HG02623 (cell line): ENCODE data around the gene ETFA.

Experiments used
- ATAC-seq: cut with Tn5 transposase; IDR thresholded peaks from one replicate; pipeline ENCODE4 v1.9.1; 2021; ENCODE audit warnings: moderate library complexity; ENCODE audit not compliant: unreplicated experiment

Gene ETFA

GRCh38 chr15:76176487-76177085, 134.7 kb downstream of the ETFA start:
- ATAC-seq = no peak

- no peak for ATAC-seq
Measured at GRCh38 chr15:76176059-76176458, 135.2 kb downstream of the ETFA start.

DNA sequence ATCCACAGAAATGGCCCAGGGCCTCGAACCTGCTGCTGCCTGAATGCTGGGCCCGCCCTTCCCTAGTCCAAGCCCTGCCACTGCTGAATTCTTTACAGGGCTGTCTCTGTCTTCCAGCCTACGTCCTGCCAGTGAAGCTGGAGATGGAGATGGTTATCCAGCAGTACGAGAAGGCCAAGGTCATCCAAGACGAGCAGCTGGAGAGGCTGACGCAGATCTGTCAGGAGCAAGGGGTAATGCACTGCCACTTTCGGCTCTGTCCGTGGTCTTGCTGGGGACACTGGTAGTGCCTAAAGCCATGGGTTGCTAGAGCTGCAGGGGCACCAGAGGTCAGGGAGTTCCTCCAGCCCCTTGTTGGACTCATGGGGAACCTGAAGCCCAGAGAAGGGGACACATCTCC, 135.8 kb downstream of the ETFA start:
- ATAC-seq = no peak

- ATAC-seq = no peak
Measured at GRCh38 chr15:76174654-76175053, 136.6 kb downstream of the ETFA start.

DNA sequence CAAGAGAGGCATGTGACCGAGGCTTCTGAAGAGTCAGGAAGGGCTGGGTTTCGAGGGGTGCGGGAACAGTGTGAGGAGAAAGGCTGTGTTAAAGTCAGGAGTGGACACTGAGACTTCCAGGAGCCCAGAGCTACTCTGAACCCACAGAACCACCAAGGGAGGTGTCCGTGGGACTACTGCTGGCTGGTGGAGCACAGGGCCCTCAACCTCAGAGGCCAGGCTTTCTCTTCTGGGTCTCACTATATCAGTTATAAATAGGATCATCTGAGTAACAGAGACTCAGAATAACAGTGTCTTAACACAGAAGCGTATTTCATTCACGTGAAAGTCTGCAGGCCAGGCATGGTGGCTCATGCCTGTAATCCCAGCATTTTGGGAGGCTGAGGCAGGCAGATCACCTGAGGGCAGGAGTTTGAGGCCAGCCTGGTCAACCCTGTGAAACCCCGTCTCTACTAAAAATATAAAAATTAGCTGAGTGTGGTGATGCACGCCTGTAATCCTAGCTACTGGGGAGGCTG, 137.9 kb downstream of the ETFA start:
- ATAC-seq = no peak

DNA sequence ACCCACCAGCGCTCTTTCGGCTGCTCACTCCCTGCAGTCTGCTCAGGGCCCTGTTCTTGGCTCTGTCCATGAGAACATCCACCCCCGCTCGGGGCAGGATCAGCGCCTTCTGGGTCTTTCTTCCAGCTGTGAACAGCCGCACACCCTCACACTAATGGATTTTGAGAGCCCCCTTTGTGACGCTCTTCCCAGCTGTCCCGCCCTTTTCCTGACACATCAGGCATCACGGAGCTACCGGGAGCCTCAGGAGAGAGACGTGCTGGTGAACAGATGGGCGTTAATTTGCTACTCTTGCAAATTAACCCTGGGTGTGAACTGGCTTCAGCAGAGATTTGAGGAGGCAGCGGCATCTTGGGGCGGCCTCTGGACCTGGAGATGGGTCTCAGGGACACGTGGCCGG, 138.5 kb downstream of the ETFA start:
- ATAC-seq = no peak

- no peak for ATAC-seq
Measured at GRCh38 chr15:76169911-76170800, 141.1 kb downstream of the ETFA start.

GRCh38 chr15:76169018-76169417, 142.3 kb downstream of the ETFA start:
- ATAC-seq = no peak

- no peak for ATAC-seq
Measured at GRCh38 chr15:76168237-76168984, 142.9 kb downstream of the ETFA start.

DNA sequence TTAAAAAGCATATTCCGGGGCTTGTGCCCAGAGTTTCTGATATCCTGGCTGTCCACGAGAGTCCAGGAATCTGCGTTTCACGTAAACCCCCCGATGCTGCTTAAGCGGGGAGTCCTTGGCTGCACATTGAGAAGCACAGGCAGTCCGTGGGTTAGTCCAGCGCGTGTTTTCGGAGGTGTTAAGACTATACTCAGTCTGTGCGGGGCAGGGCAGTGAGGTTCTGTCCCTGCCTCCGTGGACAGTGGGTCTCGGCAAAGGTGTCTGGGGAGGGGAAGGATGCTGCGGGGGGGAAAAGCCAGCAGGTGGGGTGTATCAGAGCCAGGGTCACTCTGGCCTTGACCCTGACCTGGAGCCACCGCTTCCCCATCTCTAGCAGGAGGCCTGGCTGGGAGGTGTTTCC, 145.3 kb downstream of the ETFA start:
- no peak for ATAC-seq
